GM19043 (cell line): ENCODE measurements around the gene WDR18.

ENCODE experiments used
- ATAC-seq: cut with Tn5 transposase; IDR thresholded peaks from one replicate; pipeline ENCODE4 v1.9.1; 2021; ENCODE audit warnings: low read depth; ENCODE audit not compliant: unreplicated experiment

WDR18 gene

DNA sequence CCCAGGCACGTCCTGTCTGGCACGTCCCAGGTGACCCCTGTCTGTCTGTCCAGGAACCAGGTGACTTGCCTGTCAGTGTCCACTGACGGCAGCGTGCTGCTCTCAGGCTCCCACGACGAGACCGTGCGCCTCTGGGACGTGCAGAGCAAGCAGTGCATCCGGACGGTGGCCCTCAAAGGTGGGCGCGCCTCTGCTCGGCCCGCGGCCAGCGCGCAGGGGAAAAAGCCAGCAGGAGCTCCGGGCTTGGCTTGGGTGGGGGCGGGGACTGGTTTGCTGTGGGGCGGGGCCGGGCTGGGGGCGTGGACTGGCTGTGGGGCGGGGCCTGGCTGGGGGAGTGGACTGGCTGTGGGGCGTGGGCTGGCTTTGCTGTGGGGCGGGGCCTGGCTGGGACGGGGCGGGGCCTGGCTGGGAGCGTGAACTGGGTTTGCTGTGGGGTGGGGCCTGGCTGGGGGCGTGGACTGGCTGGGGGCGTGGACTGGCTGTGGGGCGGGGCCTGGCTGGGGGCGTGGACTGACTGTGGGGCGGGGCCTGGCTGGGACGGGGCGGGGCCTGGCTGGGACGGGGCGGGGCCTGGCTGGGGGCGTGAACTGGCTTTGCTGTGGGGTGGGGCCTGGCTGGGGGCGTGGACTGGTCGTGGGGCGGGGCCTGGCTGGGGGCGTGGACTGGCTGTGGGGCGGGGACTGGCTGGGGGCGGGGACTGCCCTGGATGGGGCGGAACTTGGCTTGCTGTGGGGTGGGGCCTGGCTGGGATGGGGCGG, 7.2 kb downstream of the WDR18 start:
- no peak for ATAC-seq

GRCh38 chr19:991932-992669, 8.0 kb downstream of the WDR18 start:
- no peak for ATAC-seq

- ATAC-seq = no peak
Observed at GRCh38 chr19:992670-993055, 8.5 kb downstream of the WDR18 start.

DNA sequence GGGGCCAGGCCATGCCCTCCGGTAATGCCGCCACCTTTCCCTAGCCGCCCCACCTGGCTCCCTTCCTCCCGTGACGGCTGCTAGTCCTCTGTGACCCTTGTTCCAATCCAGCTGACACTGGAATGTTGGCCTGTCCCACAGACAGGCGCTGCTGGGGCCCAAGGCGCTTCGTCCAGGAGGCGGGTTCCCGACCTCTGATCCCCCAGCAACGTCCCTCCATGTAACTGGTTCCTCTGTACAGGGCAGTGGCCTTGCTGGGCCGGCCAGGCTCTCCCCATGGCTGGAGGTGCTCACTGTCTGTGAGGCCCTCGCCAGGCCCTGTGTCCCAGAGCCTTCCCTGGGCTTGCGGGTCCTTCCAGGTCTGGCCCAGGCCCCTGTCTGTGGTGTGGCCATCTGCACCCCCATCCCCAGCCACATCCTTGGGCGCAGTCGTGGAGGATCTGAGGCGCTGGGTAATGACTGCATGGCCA, 9.3 kb downstream of the WDR18 start:
- ATAC-seq = no peak

DNA sequence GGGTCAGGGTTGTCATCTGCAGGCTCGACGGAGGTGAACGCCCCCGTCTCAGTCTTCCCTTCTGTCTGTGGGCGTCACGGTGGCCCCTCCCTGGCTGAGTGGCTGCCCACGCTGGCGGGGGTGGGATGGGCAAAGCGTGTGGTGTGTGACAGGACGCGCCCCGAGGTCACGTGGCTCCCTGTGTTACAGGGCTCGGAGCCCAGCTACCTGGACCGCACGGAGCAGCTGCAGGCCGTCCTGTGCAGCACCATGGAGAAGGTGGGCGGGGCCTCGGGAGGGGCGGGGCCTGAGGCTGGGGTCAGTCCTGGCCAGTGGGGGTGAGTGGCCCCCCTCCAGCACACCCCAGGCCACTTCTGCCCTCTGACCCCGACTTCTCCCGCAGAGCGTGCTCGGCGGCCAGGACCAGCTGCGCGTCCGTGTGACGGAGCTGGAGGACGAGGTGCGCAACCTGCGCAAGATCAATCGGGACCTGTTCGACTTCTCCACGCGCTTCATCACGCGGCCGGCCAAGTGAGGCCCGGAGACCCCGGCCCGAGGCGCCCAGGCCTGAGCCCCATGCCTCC, 9.8 kb downstream of the WDR18 start:
- no peak for ATAC-seq

DNA sequence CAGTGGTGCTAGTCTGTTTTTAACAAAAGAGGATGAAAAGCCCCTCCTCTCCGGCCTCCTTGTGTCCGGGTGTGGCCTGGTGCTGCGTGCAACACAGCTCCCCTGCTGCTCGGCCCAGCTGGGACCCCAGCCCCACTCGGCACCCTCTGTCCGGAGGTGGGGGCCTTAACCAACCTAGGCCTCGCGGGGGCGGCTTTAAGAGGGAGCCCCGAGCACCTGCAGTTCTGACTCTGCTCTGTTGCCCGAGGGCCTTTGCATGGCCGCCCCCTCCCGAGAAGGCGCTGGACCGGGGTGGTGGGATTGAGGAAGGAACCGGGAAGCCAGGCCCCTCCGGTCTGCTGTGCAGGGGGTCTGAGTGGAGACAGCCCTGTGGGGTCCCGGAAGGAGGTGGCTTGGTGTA, 10.4 kb downstream of the WDR18 start:
- ATAC-seq = no peak

GRCh38 chr19:995051-995827, 11.1 kb downstream of the WDR18 start:
- no peak for ATAC-seq

GRCh38 chr19:996051-996838, 12.1 kb downstream of the WDR18 start:
- no peak for ATAC-seq

GRCh38 chr19:998064-998463, 13.9 kb downstream of the WDR18 start:
- ATAC-seq = no peak

DNA sequence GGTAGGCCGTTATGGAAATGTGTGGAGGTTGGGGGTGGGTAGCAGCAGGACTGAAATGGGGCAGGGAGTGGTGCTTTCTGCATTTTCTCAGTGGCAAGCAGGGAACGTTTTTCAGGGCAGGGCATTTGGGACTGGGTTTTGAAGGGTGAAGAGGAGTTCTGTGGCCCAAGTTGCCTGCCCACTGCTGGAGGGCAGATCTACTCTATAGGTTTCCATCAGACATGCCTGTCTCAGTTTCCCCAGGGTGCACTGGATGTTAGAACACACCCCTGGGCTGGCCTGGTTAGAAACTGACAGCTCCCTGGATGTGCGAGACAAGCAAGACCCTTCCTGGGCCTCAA, 15.2 kb downstream of the WDR18 start:
- no peak for ATAC-seq

GRCh38 chr19:1000095-1000494, 15.9 kb downstream of the WDR18 start, which contains the start of gene GRIN3B:
GRIN3B (plus strand) TSS chr19:1000419; CDS start chr19:1000438, 19 bp downstream.
- ATAC-seq = no peak

- ATAC-seq = no peak
Observed at GRCh38 chr19:1000591-1001537, 16.7 kb downstream of the WDR18 start.

DNA sequence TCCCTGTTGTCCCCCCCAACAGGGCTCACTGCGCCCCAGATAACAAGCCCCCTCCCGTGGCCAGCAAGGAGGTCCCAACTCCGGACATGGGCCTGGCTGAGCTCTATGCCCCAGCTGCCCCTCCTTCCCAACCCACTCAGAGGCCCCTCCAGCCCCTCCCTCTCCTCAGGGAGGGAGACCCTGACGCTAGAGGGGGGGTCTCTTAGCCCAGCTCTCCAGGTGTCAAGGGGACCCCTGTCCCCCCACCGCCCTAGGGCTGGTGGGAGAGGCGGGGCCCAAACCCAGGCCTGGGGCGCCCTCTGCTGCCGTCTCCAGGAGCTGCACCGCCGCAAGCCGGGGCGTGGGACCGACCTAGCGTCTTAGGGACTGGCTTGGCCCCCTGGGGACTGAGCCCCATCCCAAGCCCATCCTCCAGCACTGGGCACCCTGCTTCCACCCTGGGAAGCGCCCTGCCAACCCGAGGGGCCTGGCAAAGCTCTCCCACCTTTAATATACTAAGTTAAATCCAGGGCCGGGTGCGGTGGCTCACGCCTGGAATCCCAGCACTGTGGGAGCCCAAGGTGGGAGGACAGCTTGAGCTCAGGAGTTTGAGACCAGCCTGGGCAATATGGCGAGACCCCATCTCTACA, 17.5 kb downstream of the WDR18 start:
- ATAC-seq = no peak

DNA sequence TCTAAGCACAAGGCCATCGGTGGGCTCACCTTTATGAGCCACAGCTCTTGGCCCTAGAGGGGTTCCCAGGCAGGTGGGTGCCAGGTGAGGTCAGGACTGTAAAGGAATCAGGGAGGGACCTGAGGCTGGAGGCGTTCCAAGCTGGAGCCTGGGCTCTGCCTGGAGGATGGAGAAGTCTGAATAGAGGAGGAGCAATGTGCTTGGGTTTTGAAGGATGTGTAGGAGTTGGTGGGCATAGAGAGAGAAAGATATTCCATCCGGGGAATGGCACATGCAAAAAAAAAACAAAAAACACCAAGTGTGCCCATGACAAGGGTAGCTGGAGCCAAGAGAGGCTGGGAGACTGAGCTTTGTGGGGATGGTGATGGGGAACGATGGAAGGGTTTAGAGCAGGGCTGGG, 18.5 kb downstream of the WDR18 start:
- no peak for ATAC-seq

DNA sequence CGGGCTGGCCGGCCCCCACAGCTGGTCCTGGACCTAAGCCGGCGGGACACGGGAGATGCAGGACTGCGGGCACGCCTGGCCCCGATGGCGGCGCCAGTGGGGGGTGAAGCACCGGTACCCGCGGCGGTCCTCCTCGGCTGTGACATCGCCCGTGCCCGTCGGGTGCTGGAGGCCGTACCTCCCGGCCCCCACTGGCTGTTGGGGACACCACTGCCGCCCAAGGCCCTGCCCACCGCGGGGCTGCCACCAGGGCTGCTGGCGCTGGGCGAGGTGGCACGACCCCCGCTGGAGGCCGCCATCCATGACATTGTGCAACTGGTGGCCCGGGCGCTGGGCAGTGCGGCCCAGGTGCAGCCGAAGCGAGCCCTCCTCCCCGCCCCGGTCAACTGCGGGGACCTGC, 19.1 kb downstream of the WDR18 start:
- no peak for ATAC-seq

DNA sequence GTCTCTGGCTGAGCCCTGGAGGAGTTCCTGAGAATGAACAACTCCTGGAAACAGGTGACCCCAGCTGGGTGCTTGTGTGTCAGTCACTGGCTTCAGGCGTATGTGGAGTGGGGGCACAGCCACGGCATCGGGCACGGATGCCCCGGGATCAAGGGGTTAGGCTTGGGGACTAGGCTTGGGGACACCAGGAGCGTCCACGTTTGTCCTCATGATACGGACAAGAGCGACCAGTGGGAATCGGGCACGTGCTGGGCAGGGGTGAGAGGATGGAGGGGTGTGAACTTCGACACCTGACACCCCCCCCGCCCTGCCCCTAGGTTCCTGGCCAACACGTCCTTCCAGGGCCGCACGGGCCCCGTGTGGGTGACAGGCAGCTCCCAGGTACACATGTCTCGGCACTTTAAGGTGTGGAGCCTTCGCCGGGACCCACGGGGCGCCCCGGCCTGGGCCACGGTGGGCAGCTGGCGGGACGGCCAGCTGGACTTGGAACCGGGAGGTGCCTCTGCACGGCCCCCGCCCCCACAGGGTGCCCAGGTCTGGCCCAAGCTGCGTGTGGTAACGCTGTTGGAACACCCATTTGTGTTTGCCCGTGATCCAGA, 20.2 kb downstream of the WDR18 start:
- ATAC-seq = no peak

DNA sequence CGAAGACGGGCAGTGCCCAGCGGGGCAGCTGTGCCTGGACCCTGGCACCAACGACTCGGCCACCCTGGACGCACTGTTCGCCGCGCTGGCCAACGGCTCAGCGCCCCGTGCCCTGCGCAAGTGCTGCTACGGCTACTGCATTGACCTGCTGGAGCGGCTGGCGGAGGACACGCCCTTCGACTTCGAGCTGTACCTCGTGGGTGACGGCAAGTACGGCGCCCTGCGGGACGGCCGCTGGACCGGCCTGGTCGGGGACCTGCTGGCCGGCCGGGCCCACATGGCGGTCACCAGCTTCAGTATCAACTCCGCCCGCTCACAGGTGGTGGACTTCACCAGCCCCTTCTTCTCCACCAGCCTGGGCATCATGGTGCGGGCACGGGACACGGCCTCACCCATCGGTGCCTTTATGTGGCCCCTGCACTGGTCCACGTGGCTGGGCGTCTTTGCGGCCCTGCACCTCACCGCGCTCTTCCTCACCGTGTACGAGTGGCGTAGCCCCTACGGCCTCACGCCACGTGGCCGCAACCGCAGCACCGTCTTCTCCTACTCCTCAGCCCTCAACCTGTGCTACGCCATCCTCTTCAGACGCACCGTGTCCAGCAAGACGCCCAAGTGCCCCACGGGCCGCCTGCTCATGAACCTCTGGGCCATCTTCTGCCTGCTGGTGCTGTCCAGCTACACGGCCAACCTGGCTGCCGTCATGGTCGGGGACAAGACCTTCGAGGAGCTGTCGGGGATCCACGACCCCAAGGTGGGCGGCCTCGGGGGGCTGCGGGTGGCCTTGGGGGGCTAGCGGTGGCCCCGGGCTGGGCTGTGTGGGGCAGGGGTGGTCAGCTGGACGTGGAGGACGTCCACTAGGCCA, 20.9 kb downstream of the WDR18 start:
- ATAC-seq = no peak
